ENCODE data around the gene COMMD8. TPM values are rescaled to one million over a fixed set of nuclear protein-coding genes. Genes with fewer than 3 reads are reported as not detected.

COMMD8 gene
- total RNA-seq, 1 experiment from 2014 or later: 19.9 TPM

- Histone ChIP-seq H4K20me1 (ENCODE audit: insufficient read depth) (no peaks in the 10 kb centered on the region), H3K36me3 (ENCODE audit: control insufficient read depth in 1 of 2, insufficient read depth in 2 of 2, low read length in 2 of 2) (no peaks in the 10 kb centered on the region), H3K9me2 (ENCODE audit: insufficient read depth) (no peaks in the 10 kb centered on the region), H2AFZ (ENCODE audit: low read depth, low read length, poor library complexity, severe bottlenecking) (no peak overlapping the region), H3K4me3 (replicated peaks in 1 of 2; ENCODE audit: low read depth in 1 of 2, low read length in 2 of 2) (no peak overlapping the region), H3K4me2 (ENCODE audit: low read length) (no peak overlapping the region), H3K79me2 (ENCODE audit: insufficient read depth, low read length) (no peaks in the 10 kb centered on the region), H3K9me3 (ENCODE audit: control insufficient read depth in 1 of 2, insufficient read depth in 1 of 2, low read depth in 1 of 2, low read length in 2 of 2) (no peaks in the 10 kb centered on the region), H3K27me3 (ENCODE audit: insufficient read depth, low read length) (peaks cover 5% of the 10 kb centered on the region; the same call in 1 of the 2 replicates), H3K4me1 (ENCODE audit: control insufficient read depth in 1 of 2, insufficient read depth in 2 of 2, low read length in 2 of 2) (no peaks in the 10 kb centered on the region), H3K27ac (ENCODE audit: low read depth, low read length) (no peak overlapping the region), H3K9ac (ENCODE audit: low read length) (no peak overlapping the region)
- DNase-seq (ENCODE audit: low read depth, low spot score) (no peak), ATAC-seq (no peak)
- ChIA-PET POLR2A (no interaction called here), CTCF (no interaction called here), RAD21 (ENCODE audit: low non-redundant PET in 1 of 2, low total read pairs in 2 of 2, uncharacterized antibody in 2 of 2, unreplicated experiment in 2 of 2) (no interaction called here)
- no peak for TF ChIP-seq CEBPB (IDR thresholded peaks at IDR 0.05; ENCODE audit: low read depth)
- no peak for TF ChIP-seq POLR2AphosphoS5 (IDR thresholded peaks at IDR 0.05; ENCODE audit: low read depth, low read length)
- TF ChIP-seq ZNF274 (IDR thresholded peaks at IDR 0.05; ENCODE audit: low read depth, low read length): no peak
- TF ChIP-seq CBX3 (IDR thresholded peaks at IDR 0.05; ENCODE audit: low read depth): no peak
- TF ChIP-seq POLR2A (IDR thresholded peaks at IDR 0.05; ENCODE audit: borderline replicate concordance, extremely low read depth, insufficient read depth, insufficient read length): no peak
- no peak for TF ChIP-seq SP1 (IDR thresholded peaks at IDR 0.05; ENCODE audit: low read depth)
- no peak for TF ChIP-seq FOSL1 (IDR thresholded peaks at IDR 0.05; ENCODE audit: low read depth)
- TF ChIP-seq SRF (IDR thresholded peaks at IDR 0.05; ENCODE audit: low read depth): no peak
- TF ChIP-seq REST (IDR thresholded peaks at IDR 0.05; ENCODE audit: low read depth): no peak
- no peak for TF ChIP-seq ELF1 (IDR thresholded peaks at IDR 0.05; ENCODE audit: borderline replicate concordance, low read depth)
- no peak for TF ChIP-seq SIN3A (IDR thresholded peaks at IDR 0.05; ENCODE audit: low read depth)
- no peak for TF ChIP-seq ATF3 (IDR thresholded peaks at IDR 0.05)
- TF ChIP-seq EZH2phosphoT487 (IDR thresholded peaks at IDR 0.05; ENCODE audit: borderline replicate concordance): no peak
- TF ChIP-seq EGR1 (IDR thresholded peaks at IDR 0.05; ENCODE audit: low read depth): no peak
- no peak for TF ChIP-seq TCF7L2 (IDR thresholded peaks at IDR 0.05; ENCODE audit: borderline replicate concordance, extremely low read depth, insufficient read depth, insufficient read length)
- no peak for TF ChIP-seq CTCF (IDR thresholded peaks at IDR 0.05 in 2 of 3, conservative IDR thresholded peaks at IDR 0.05 in 1 of 3; ENCODE audit: borderline replicate concordance in 1 of 3, insufficient read depth in 1 of 3, low read depth in 2 of 3, low read length in 2 of 3)
- no peak for TF ChIP-seq YY1 (IDR thresholded peaks at IDR 0.05; ENCODE audit: extremely low read depth, insufficient replicate concordance, low read depth, low read length)
- no peak for TF ChIP-seq ZFX (IDR thresholded peaks at IDR 0.05)
- no peak for TF ChIP-seq JUND (IDR thresholded peaks at IDR 0.05)
- intact Hi-C loops (cut with micrococcal nuclease): no loop called here
- no TSS peak for BruUV-seq (replicated peaks)
Observed at GRCh38 chr4:47418147-47418546, 45.4 kb downstream of the COMMD8 start.

All from HCT116 (cell line).